Activated B cell treated with CpG ODN at 0.5 μM for 24 hours (primary cell): ENCODE measurements around the gene CPT1A. TPM values are rescaled to one million over a fixed set of nuclear protein-coding genes. Genes with fewer than 3 reads are reported as not detected.

Source experiments
- ATAC-seq: fragments of 200-7000 bp; cut with Tn5 transposase; one replicate; pipeline ENCODE4 v1.10.0; 2021; ENCODE audit warnings: low read depth, mild to moderate bottlenecking, moderate library complexity
- CTCF ChIA-PET: fragments of 350-600 bp; sonication (Branson Sonifier 250); formaldehyde crosslinking; loops from one replicate; lab custom pipeline; 2021; ENCODE audit warnings: antibody characterized with exemption; lab: Charles Lee
- POLR2A ChIA-PET: fragments of 350-600 bp; sonication (Branson Sonifier 250); formaldehyde crosslinking; loops from one replicate; lab custom pipeline; 2021; ENCODE audit warnings: antibody characterized with exemption; lab: Charles Lee
- DNase-seq: peaks from one replicate; pipeline ENCODE4 v3.0.0; 2022
- H3K27ac Mint-ChIP-seq: one replicate; pipeline ENCODE4 v1.8.0; 2020; ENCODE audit warnings: mixed read lengths
- H3K27me3 Mint-ChIP-seq: one replicate; pipeline ENCODE4 v1.8.0; 2021; ENCODE audit warnings: mixed read lengths
- H3K36me3 Mint-ChIP-seq: one replicate; pipeline ENCODE4 v1.8.0; 2021; ENCODE audit warnings: low read depth, mixed read lengths
- H3K4me1 Mint-ChIP-seq: one replicate; pipeline ENCODE4 v1.8.0; 2021; ENCODE audit warnings: mixed read lengths
- H3K4me3 Mint-ChIP-seq: one replicate; pipeline ENCODE4 v1.8.0; 2020; ENCODE audit warnings: mild to moderate bottlenecking, mixed read lengths
- H3K9me3 Mint-ChIP-seq: one replicate; pipeline ENCODE4 v1.8.0; 2020; ENCODE audit warnings: mixed read lengths
- intact Hi-C: fragments of 100-400 bp; cut with micrococcal nuclease; formaldehyde crosslinking; loops from one replicate; pipeline ENCODE4 v1.15.1; 2024
- total RNA-seq: library from RNA; stranded (reverse); gene quantifications from 2 replicates; pipeline ENCODE4 v1.2.3, GENCODE V29; 2022
- TF ChIP-seq, protein P1 (sequence below): fragments of 200-600 bp; IDR thresholded peaks from one replicate; pipeline ENCODE4 v1.8.0; 2022; ENCODE audit warnings: antibody characterized with exemption, mild to moderate bottlenecking

The CPT1A gene
- total RNA-seq, 1 donor from 2014 or later = 17.2 TPM

DNA sequence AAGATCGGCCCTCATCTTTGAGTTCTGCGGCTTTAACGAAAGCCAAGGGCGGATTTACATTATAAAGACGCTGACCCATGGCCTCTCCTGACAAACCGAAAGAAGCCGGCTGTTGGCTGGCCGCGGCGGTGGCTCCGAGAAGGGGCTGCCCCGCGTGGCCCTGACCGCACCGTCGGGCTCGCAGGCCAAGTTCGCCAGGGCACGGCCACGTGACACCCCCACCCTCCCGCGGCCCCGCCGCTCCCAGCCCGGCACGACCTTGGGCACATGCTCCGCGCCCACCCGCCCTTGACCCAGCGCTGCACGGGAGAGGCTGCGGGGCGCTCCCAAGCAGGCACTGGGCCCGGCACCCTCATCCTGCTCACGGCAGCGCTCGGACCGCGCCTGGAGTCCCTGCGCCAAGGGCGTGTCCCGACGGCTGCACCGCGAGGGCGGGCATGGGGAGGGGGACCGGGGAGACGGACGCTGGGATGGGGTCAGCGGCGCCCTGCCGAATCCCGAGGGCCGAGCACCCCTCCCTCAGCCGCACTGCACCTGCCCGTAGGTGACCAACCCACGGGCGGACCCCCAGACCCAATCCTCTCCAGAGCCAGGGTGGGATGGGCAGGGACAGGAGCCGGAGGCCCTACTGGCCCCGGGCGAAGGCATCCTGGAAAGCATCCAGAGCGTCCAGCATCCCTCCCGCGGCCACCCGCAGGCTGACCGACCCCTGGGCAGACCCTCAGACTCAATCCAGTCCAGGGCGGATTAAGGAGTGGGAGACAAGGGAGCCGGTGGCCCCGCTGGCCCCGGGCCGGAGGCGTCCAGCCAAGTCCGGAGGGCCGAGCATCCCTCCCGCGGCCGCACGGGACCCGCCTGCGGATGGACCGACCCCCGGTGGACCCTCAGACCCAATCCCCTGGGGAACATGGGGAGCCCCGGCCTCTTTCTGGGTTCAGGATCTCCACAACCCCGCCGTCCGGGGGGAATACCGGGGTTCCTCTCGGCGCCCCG is 759 bp downstream of the CPT1A start:
- peak overlapping the region; percentile 85 for H3K4me3 Mint-ChIP-seq
- H3K27ac Mint-ChIP-seq = peak overlapping the region; percentile 91
- TF ChIP-seq, protein P1, sequence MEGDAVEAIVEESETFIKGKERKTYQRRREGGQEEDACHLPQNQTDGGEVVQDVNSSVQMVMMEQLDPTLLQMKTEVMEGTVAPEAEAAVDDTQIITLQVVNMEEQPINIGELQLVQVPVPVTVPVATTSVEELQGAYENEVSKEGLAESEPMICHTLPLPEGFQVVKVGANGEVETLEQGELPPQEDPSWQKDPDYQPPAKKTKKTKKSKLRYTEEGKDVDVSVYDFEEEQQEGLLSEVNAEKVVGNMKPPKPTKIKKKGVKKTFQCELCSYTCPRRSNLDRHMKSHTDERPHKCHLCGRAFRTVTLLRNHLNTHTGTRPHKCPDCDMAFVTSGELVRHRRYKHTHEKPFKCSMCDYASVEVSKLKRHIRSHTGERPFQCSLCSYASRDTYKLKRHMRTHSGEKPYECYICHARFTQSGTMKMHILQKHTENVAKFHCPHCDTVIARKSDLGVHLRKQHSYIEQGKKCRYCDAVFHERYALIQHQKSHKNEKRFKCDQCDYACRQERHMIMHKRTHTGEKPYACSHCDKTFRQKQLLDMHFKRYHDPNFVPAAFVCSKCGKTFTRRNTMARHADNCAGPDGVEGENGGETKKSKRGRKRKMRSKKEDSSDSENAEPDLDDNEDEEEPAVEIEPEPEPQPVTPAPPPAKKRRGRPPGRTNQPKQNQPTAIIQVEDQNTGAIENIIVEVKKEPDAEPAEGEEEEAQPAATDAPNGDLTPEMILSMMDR = no peak
- intact Hi-C loops = loop anchor here (2.0 to 10.0 kb wide), 4 partner anchors 44 to 834 kb away; partner anchors contain the start of genes CCND1 and LTO1
- DNase-seq = peak; percentile 47
- peaks cover 52% of the 10 kb centered on the region for H3K4me1 Mint-ChIP-seq
- no peaks in the 10 kb centered on the region for H3K9me3 Mint-ChIP-seq
- CTCF ChIA-PET = no interaction called here
- POLR2A ChIA-PET = interaction anchor here (1.0 to 2.8 kb wide), 3 partner anchors 12 to 27 kb away, joined by 3 to 9 read pairs (median 7); no protein-coding TSS in a partner anchor
- peaks cover 5% of the 10 kb centered on the region for H3K36me3 Mint-ChIP-seq
- no peak for ATAC-seq
- H3K27me3 Mint-ChIP-seq = no peaks in the 10 kb centered on the region

GRCh38 chr11:68839911-68840641 is 1.6 kb downstream of the CPT1A start:
- ATAC-seq = no peak
- peak overlapping the region; percentile 91 for H3K27ac Mint-ChIP-seq
- peak; percentile 20 for DNase-seq
- ChIA-PET POLR2A (interaction anchor here (0.7 to 1.4 kb wide), 5 partner anchors 11 to 88 kb away, joined by 3 to 7 read pairs (median 4); partner anchors contain the start of genes IGHMBP2, MRPL21 and TESMIN), CTCF (no interaction called here)
- no peaks in the 10 kb centered on the region for H3K9me3 Mint-ChIP-seq
- intact Hi-C loops = loop anchor here (1.0 to 10.0 kb wide), 9 partner anchors 12 to 835 kb away; partner anchors contain the start of genes CCND1, LTO1 and PPP6R3
- peaks cover 5% of the 10 kb centered on the region for H3K36me3 Mint-ChIP-seq
- H3K4me1 Mint-ChIP-seq = peaks cover 54% of the 10 kb centered on the region
- TF ChIP-seq, protein P1 = no peak
- no peaks in the 10 kb centered on the region for H3K27me3 Mint-ChIP-seq
- peak overlapping the region; percentile 85 for H3K4me3 Mint-ChIP-seq

DNA sequence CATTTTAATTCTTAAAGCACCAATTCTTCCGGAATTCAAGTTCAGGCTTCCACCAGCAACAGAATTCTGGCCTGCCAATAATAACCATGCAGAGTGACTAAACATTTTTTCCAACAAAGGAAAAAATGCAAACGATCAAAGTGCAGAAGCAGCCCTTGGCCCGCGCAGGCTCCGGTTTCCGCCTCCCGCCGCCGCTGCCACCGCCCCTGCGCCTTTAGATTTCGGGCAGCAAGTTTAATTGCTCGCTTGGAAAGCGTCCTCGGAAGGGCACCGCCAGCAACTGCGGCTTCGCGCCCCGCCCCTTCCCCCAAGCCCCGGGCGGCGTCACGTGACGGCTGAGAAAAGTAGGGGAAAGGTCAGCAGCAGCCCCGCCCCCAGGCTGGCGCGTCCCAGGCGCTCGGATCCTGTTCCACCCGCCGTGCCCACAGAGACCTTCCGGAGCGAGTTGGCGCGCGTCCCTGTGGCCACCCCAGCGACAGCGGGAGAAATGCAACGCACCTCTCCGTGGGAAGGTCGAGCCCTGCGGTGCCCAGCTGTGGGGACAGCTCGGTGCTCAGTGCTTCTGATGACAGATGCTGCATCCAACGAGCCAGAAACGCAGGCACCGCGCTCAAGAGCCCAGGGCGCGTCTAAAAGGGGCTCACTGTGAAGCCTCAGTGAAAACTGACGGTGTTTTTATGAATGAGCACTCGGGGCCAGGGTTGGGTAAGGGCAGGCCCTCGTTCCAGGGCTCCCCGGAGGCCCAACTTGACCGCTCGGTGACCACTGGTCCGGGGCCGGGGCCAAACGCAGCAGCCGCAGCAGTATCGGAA is 2.5 kb downstream of the CPT1A start:
- Mint-ChIP-seq H3K4me3 (peak overlapping the region; percentile 85), H3K27me3 (no peaks in the 10 kb centered on the region), H3K4me1 (peaks cover 54% of the 10 kb centered on the region), H3K27ac (peak overlapping the region; percentile 91), H3K9me3 (no peaks in the 10 kb centered on the region), H3K36me3 (peaks cover 5% of the 10 kb centered on the region)
- TF ChIP-seq, protein P1 = no peak
- peak; percentile 62 for ATAC-seq
- intact Hi-C loops = loop anchor here (1.0 to 2.0 kb wide), 5 partner anchors 11 to 378 kb away; partner anchors contain the start of gene PPP6R3
- POLR2A ChIA-PET = interaction anchor here (0.6 to 1.5 kb wide), 10 partner anchors 10 to 459 kb away, joined by 3 to 17 read pairs (median 4); partner anchors contain the start of genes IGHMBP2, MRPL21 and TESMIN
- peak; percentile 94 for DNase-seq
- CTCF ChIA-PET = interaction anchor here (1.2 kb wide), 1 partner anchor 9 kb away, joined by 3 read pairs; no protein-coding TSS in a partner anchor

DNA sequence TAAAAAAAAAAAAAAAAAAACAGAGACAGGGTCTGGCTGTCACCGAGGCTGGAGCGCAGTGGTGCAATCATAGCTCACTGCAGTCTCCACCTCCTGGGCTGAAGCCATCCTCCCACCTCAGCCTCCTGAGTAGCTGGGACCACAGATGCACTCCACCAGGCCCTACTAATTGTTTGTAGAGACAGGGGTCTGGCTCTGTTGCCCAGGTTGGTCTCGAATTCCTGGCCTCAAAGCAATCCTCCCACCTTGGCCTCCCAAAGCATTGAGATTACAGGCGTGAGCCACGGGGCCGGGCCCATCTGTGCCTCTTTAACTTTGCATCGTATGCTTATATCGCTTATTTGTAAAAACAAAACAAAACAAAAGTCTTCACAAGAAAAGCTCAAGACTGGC is 3.1 kb downstream of the CPT1A start:
- CTCF ChIA-PET = interaction anchor here (1.2 kb wide), 1 partner anchor 9 kb away, joined by 3 read pairs; no protein-coding TSS in a partner anchor
- peak overlapping the region; percentile 85 for H3K4me3 Mint-ChIP-seq
- peaks cover 3% of the 10 kb centered on the region for H3K36me3 Mint-ChIP-seq
- POLR2A ChIA-PET = interaction anchor here (0.6 to 1.5 kb wide), 5 partner anchors 9 to 460 kb away, joined by 3 to 17 read pairs (median 5); no protein-coding TSS in a partner anchor
- no peaks in the 10 kb centered on the region for H3K27me3 Mint-ChIP-seq
- no peak for ATAC-seq
- no peaks in the 10 kb centered on the region for H3K9me3 Mint-ChIP-seq
- H3K27ac Mint-ChIP-seq = peak overlapping the region; percentile 91
- intact Hi-C loops = loop anchor here (2.0 kb wide), 1 partner anchor 378 kb away; the partner anchor contains the start of gene PPP6R3
- TF ChIP-seq, protein P1 = no peak
- DNase-seq = peak; percentile 18
- peaks cover 48% of the 10 kb centered on the region for H3K4me1 Mint-ChIP-seq
